HFFc6 (cell line): ENCODE measurements around the gene MAPKBP1. TPM values are rescaled to one million over a fixed set of nuclear protein-coding genes. Genes with fewer than 3 reads are reported as not detected.
"Not testable (repeated sequence)": the region's sequence is repeated elsewhere in the genome, so short reads cannot be mapped to it uniquely, and the experiment has no call there.

Experiments used
- DNase-seq: peaks from one replicate; pipeline ENCODE4 v3.0.0-alpha.2; 2018
- H3K27ac Mint-ChIP-seq: 2 replicates; pipeline ENCODE4 v1.8.0; 2020; ENCODE audit warnings: mild to moderate bottlenecking, mixed read lengths
- H3K27me3 Mint-ChIP-seq: 2 replicates; pipeline ENCODE4 v1.8.0; 2021; ENCODE audit warnings: mild to moderate bottlenecking, moderate library complexity, mixed read lengths; ENCODE audit not compliant: insufficient read depth
- H3K36me3 Mint-ChIP-seq: 2 replicates; pipeline ENCODE4 v1.8.0; 2021; ENCODE audit warnings: low read depth, mixed read lengths
- H3K4me1 Mint-ChIP-seq: 2 replicates; pipeline ENCODE4 v1.8.0; 2020; ENCODE audit warnings: low read depth, mixed read lengths
- H3K4me3 Mint-ChIP-seq: 2 replicates; pipeline ENCODE4 v1.8.0; 2020; ENCODE audit warnings: mild to moderate bottlenecking, moderate library complexity, mixed read lengths
- H3K9me3 Mint-ChIP-seq: 2 replicates; pipeline ENCODE4 v1.8.0; 2020; ENCODE audit warnings: mild to moderate bottlenecking, mixed read lengths
- long read RNA-seq: library from polyadenylated mRNA; unstranded; transcript quantifications from one replicate; pipeline ENCODE4 v2.0.0, GENCODE V29; 2019
- total RNA-seq, 6 experiments: library from RNA; stranded (reverse); fragmentation: NEBNext Ultra II Directional; extraction: Animal tissue kit (Norgen Biotek cat#: 25700); gene quantifications; 2 replicates in 1 of 6; 3 replicates in 5 of 6; pipeline ENCODE4 v1.2.3, GENCODE V29; 2021
- TF ChIP-seq, protein P1 (sequence below): fragments of 200-600 bp; sonication (generic); IDR thresholded peaks from 2 replicates; pipeline ENCODE4 v1.5.0; 2021; ENCODE audit warnings: antibody characterized with exemption, mild to moderate bottlenecking

MAPKBP1 gene, protein sequence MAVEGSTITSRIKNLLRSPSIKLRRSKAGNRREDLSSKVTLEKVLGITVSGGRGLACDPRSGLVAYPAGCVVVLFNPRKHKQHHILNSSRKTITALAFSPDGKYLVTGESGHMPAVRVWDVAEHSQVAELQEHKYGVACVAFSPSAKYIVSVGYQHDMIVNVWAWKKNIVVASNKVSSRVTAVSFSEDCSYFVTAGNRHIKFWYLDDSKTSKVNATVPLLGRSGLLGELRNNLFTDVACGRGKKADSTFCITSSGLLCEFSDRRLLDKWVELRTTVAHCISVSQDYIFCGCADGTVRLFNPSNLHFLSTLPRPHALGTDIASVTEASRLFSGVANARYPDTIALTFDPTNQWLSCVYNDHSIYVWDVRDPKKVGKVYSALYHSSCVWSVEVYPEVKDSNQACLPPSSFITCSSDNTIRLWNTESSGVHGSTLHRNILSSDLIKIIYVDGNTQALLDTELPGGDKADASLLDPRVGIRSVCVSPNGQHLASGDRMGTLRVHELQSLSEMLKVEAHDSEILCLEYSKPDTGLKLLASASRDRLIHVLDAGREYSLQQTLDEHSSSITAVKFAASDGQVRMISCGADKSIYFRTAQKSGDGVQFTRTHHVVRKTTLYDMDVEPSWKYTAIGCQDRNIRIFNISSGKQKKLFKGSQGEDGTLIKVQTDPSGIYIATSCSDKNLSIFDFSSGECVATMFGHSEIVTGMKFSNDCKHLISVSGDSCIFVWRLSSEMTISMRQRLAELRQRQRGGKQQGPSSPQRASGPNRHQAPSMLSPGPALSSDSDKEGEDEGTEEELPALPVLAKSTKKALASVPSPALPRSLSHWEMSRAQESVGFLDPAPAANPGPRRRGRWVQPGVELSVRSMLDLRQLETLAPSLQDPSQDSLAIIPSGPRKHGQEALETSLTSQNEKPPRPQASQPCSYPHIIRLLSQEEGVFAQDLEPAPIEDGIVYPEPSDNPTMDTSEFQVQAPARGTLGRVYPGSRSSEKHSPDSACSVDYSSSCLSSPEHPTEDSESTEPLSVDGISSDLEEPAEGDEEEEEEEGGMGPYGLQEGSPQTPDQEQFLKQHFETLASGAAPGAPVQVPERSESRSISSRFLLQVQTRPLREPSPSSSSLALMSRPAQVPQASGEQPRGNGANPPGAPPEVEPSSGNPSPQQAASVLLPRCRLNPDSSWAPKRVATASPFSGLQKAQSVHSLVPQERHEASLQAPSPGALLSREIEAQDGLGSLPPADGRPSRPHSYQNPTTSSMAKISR (N-terminal part only)
- 10 to 100 TPM; 15.7 to 22.4 (median 18.1) TPM for total RNA-seq
- long read RNA-seq, full-length matches to known transcripts = 1 of 4 reads
- long read RNA-seq, partial matches to known transcripts = 2 of 4 reads
- long read RNA-seq, other reads (novel, unspliced or antisense) = 1 of 4 reads

DNA sequence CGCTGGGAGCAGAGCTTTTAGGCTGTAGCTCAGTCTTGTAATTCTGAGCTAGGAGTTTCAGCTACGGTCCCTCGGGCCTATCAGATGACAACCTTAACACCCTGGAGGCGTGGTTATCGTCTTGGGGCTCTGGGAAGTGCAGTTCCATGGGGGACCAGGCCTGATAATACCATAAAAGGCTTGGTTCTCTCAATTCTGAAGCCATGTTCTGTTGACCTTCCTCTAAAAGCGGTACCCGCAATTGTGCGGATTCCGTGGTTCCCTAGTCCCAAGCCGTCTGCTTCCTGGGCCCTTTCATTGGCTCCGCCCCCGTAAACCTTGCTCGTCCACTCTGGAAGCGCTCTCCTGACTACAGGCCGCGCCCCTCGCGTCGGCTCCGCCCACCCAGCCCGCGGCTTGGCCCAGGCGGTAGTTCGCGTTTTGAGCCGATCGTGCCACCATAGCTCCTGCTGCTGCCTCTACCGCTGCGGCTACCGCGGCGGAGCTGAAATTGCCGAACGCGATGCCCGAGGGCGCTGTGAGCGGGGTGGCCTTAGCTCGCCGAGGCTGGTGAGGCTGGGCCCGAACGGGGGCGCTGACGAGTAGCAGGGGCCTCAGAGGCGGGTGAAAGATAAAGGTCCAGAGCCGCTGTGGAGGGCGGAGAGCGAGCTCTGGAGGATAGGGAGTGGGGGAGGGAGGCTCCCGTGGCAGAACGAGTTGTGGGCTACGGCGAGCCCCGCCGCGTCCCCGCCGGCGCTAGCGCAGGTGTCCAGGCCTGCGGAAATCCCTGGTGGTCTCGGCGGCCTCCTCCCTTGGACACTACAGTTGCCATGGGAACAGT lies at the start of gene MAPKBP1:
TSS of gene MAPKBP1 (plus strand) at position 423 of the 820 bp plus-strand sequence. CDS start 792 bp downstream, outside the sequence.
- peak within 1 kb of the TSS; percentile 89 for H3K27ac Mint-ChIP-seq
- H3K27me3 Mint-ChIP-seq = peaks cover 3% of the 10 kb centered on the region; the same call in 1 of the 2 replicates
- H3K9me3 Mint-ChIP-seq = no peaks in the 10 kb centered on the region
- peaks cover 61% of the 10 kb centered on the region for H3K4me1 Mint-ChIP-seq
- peak within 1 kb of the TSS; percentile 95 for H3K4me3 Mint-ChIP-seq
- TF ChIP-seq, protein P1, sequence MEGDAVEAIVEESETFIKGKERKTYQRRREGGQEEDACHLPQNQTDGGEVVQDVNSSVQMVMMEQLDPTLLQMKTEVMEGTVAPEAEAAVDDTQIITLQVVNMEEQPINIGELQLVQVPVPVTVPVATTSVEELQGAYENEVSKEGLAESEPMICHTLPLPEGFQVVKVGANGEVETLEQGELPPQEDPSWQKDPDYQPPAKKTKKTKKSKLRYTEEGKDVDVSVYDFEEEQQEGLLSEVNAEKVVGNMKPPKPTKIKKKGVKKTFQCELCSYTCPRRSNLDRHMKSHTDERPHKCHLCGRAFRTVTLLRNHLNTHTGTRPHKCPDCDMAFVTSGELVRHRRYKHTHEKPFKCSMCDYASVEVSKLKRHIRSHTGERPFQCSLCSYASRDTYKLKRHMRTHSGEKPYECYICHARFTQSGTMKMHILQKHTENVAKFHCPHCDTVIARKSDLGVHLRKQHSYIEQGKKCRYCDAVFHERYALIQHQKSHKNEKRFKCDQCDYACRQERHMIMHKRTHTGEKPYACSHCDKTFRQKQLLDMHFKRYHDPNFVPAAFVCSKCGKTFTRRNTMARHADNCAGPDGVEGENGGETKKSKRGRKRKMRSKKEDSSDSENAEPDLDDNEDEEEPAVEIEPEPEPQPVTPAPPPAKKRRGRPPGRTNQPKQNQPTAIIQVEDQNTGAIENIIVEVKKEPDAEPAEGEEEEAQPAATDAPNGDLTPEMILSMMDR = peak; percentile 84
- DNase-seq = peak; percentile 98
- 0 out of 2 replicates have a peak, but pooled peaks cover 5% of the 10 kb centered on the region for H3K36me3 Mint-ChIP-seq

GRCh38 chr15:41727143-41727542 lies 47.1 kb upstream of the MAPKBP1 start:
- Mint-ChIP-seq H3K9me3 (no peaks in the 10 kb centered on the region), H3K36me3 (no peaks in the 10 kb centered on the region), H3K4me1 (peaks cover 10% of the 10 kb centered on the region), H3K4me3 (no peak overlapping the region), H3K27ac (no peak overlapping the region), H3K27me3 (no peaks in the 10 kb centered on the region)
- peak; percentile 5 for DNase-seq
- TF ChIP-seq, protein P1 = no peak

- not testable (repeated sequence) for H3K4me3 Mint-ChIP-seq, H3K27ac Mint-ChIP-seq, DNase-seq, H3K27me3 Mint-ChIP-seq, H3K9me3 Mint-ChIP-seq, H3K4me1 Mint-ChIP-seq, H3K36me3 Mint-ChIP-seq
These were observed 46.2 kb upstream of the MAPKBP1 start for GRCh38 chr15:41728061-41728460.

- Mint-ChIP-seq H3K9me3 (no peaks in the 10 kb centered on the region), H3K36me3 (no peaks in the 10 kb centered on the region), H3K27me3 (no peaks in the 10 kb centered on the region), H3K4me3 (no peak overlapping the region), H3K27ac (no peak overlapping the region), H3K4me1 (peaks cover 24% of the 10 kb centered on the region)
- TF ChIP-seq, protein P1 = no peak
- no peak for DNase-seq
These were observed 43.7 kb upstream of the MAPKBP1 start for GRCh38 chr15:41730543-41730942.

DNA sequence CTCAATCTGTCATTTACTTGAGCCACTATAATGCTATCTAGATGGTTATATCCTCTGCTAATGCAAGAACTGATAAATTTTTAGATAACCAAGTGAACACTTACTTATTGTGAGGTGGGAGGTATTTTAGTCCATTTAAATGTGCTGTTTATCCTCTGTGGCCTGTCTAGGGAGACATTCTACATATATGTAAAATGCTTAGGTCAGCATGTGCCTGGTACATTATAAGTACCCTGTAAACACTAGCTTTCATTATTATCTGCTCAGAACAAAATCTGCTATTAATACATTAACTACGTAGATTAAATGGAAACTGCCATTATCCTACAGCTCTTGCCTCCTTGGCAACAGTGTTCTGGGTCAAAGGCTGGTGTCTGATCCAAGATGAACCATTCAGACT lies 41.8 kb upstream of the MAPKBP1 start:
- no peaks in the 10 kb centered on the region for H3K9me3 Mint-ChIP-seq
- TF ChIP-seq, protein P1 = no peak
- no peak overlapping the region for H3K27ac Mint-ChIP-seq
- peaks cover 4% of the 10 kb centered on the region for H3K36me3 Mint-ChIP-seq
- peaks cover 15% of the 10 kb centered on the region for H3K4me1 Mint-ChIP-seq
- no peak for DNase-seq
- no peak overlapping the region for H3K4me3 Mint-ChIP-seq
- H3K27me3 Mint-ChIP-seq = no peaks in the 10 kb centered on the region
